ENCODE measurements around the gene KIF18A.

DNA sequence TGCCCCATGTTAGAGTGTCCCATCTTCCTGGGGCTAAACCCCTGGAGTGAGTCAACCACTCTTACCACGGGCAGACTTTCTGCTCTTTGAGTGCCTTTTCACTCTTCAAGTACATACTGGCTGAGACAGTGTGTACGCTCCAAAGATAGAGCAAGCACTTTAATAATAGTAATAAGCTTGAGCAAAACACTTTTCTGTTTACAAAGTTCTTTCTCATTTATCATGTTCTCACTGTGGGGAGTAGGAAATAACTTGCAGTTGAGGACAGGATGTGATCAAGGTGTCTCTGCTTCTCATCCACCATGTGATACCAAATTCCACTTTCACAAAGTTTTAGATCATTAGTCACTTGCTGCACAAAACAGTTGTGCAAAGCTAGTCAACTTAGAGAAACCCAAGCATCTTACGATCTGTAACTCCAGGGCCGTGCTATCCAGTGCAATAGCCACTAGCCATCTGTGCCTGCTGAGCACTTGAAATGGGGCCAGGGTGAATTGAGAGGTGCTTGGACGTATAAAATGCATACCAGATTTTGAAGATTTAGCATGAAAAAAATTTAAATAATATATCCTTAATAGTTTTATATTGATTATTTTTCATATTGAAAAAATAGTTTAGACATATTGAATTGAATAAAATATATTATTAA, 135.3 kb downstream of the KIF18A start:
- TF ChIP-seq, protein P1, sequence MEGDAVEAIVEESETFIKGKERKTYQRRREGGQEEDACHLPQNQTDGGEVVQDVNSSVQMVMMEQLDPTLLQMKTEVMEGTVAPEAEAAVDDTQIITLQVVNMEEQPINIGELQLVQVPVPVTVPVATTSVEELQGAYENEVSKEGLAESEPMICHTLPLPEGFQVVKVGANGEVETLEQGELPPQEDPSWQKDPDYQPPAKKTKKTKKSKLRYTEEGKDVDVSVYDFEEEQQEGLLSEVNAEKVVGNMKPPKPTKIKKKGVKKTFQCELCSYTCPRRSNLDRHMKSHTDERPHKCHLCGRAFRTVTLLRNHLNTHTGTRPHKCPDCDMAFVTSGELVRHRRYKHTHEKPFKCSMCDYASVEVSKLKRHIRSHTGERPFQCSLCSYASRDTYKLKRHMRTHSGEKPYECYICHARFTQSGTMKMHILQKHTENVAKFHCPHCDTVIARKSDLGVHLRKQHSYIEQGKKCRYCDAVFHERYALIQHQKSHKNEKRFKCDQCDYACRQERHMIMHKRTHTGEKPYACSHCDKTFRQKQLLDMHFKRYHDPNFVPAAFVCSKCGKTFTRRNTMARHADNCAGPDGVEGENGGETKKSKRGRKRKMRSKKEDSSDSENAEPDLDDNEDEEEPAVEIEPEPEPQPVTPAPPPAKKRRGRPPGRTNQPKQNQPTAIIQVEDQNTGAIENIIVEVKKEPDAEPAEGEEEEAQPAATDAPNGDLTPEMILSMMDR (IDR thresholded peaks at IDR 0.05): no peak
- TF ChIP-seq MYBL2 (CRISPR knock-in tag; IDR thresholded peaks at IDR 0.05) (no peak), ETV6 (CRISPR knock-in tag; IDR thresholded peaks at IDR 0.05) (no peak), NFYB (CRISPR knock-in tag; conservative IDR thresholded peaks at IDR 0.05; ENCODE audit: low read depth) (no peak), ZNF396 (CRISPR knock-in tag; IDR thresholded peaks at IDR 0.05; ENCODE audit: borderline replicate concordance) (no peak), RELA (CRISPR knock-in tag; IDR thresholded peaks at IDR 0.05; ENCODE audit: borderline replicate concordance) (no peak), FOXK1 (CRISPR knock-in tag; IDR thresholded peaks at IDR 0.05) (no peak), ZNF317 (CRISPR knock-in tag; IDR thresholded peaks at IDR 0.05; ENCODE audit: borderline replicate concordance, low read depth) (no peak), ZNF671 (CRISPR knock-in tag; IDR thresholded peaks at IDR 0.05) (no peak), CREB1 (CRISPR knock-in tag; IDR thresholded peaks at IDR 0.05) (no peak)
- TF ChIP-seq, protein P2, sequence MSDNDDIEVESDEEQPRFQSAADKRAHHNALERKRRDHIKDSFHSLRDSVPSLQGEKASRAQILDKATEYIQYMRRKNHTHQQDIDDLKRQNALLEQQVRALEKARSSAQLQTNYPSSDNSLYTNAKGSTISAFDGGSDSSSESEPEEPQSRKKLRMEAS (CRISPR knock-in tag; IDR thresholded peaks at IDR 0.05): no peak
- TF ChIP-seq, protein P3, sequence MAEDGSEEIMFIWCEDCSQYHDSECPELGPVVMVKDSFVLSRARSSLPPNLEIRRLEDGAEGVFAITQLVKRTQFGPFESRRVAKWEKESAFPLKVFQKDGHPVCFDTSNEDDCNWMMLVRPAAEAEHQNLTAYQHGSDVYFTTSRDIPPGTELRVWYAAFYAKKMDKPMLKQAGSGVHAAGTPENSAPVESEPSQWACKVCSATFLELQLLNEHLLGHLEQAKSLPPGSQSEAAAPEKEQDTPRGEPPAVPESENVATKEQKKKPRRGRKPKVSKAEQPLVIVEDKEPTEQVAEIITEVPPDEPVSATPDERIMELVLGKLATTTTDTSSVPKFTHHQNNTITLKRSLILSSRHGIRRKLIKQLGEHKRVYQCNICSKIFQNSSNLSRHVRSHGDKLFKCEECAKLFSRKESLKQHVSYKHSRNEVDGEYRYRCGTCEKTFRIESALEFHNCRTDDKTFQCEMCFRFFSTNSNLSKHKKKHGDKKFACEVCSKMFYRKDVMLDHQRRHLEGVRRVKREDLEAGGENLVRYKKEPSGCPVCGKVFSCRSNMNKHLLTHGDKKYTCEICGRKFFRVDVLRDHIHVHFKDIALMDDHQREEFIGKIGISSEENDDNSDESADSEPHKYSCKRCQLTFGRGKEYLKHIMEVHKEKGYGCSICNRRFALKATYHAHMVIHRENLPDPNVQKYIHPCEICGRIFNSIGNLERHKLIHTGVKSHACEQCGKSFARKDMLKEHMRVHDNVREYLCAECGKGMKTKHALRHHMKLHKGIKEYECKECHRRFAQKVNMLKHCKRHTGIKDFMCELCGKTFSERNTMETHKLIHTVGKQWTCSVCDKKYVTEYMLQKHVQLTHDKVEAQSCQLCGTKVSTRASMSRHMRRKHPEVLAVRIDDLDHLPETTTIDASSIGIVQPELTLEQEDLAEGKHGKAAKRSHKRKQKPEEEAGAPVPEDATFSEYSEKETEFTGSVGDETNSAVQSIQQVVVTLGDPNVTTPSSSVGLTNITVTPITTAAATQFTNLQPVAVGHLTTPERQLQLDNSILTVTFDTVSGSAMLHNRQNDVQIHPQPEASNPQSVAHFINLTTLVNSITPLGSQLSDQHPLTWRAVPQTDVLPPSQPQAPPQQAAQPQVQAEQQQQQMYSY (CRISPR knock-in tag; IDR thresholded peaks at IDR 0.05): no peak
- TF ChIP-seq, protein P4, sequence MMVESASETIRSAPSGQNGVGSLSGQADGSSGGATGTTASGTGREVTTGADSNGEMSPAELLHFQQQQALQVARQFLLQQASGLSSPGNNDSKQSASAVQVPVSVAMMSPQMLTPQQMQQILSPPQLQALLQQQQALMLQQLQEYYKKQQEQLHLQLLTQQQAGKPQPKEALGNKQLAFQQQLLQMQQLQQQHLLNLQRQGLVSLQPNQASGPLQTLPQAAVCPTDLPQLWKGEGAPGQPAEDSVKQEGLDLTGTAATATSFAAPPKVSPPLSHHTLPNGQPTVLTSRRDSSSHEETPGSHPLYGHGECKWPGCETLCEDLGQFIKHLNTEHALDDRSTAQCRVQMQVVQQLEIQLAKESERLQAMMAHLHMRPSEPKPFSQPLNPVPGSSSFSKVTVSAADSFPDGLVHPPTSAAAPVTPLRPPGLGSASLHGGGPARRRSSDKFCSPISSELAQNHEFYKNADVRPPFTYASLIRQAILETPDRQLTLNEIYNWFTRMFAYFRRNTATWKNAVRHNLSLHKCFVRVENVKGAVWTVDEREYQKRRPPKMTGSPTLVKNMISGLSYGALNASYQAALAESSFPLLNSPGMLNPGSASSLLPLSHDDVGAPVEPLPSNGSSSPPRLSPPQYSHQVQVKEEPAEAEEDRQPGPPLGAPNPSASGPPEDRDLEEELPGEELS (CRISPR knock-in tag; IDR thresholded peaks at IDR 0.05): no peak
- TF ChIP-seq, protein P5, sequence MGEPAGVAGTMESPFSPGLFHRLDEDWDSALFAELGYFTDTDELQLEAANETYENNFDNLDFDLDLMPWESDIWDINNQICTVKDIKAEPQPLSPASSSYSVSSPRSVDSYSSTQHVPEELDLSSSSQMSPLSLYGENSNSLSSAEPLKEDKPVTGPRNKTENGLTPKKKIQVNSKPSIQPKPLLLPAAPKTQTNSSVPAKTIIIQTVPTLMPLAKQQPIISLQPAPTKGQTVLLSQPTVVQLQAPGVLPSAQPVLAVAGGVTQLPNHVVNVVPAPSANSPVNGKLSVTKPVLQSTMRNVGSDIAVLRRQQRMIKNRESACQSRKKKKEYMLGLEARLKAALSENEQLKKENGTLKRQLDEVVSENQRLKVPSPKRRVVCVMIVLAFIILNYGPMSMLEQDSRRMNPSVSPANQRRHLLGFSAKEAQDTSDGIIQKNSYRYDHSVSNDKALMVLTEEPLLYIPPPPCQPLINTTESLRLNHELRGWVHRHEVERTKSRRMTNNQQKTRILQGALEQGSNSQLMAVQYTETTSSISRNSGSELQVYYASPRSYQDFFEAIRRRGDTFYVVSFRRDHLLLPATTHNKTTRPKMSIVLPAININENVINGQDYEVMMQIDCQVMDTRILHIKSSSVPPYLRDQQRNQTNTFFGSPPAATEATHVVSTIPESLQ (CRISPR knock-in tag; IDR thresholded peaks at IDR 0.05): no peak
